Cerebellar cortex (tissue), 1 donor: ENCODE results near the gene KIAA1671.
A peak's percentile ranks its signal among the peaks of the same experiment; 100 is the strongest.

Experiments
- DNase-seq: peaks from one replicate; pipeline ENCODE4 v3.0.0-alpha.2; 2015; ENCODE audit warnings: low spot score

The KIAA1671 gene

DNA sequence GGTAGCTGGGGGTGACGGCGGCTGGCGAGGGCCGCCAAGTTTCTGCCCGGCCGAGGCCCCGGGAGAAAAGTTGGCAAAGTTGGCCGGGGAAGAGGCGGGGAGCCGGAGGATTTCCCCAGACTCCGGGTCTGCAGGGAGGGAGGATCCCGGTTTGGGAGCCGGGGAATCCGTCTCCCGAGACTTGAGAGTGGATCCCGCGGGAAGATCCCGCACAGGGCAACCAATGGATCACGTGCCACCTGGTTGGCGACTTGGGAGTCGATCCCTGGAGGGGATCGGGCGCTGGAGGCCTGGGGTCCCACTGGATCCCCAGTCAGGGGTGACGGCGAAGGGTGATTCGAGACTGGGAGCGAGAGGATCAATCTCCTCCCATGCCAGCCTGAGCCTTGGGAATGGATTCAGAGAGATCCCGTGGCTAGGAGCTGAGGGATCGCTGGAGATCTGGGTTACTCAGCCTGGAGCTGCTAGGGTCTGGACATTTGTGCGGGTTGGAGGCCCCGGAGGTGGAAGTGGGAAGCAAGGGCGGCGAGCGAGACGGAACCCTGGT, 394 bp downstream of the KIAA1671 start:
- peak; percentile 55 for DNase-seq

DNA sequence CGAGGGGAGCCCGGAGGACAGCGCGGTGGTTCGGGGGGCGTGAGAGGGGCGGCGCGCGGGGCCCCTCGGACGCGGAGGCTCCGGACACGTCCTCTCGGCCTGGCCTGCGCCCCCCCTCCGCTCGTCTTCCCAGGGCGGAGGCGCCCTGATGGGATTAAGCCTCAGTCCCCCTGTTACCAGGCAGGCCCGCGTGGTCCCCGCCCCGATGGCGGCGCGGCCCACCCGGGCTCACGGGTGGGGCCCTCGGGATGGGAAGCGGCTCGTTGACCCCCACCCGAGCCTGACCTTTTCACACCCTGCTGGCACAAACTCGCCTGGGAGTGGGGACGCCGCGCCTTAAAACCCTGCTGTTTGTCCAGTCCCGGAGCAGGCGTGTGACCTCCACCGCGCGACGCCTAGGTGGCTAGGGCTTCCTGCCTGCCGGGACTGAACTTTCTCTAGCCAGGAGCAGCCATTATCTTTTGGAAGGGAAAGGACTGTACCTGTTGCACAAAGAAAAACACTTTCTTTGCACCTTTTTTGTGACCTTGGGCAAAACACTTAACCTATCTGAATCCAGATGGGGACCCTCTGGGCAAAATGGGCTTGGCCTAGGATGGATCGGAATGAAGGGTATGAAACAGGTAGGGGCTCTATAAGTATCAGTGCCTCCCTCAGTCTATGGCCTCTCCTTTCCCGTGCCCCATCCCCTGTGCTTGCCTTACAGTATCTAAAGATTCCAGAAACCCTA, 1.0 kb downstream of the KIAA1671 start:
- no peak for DNase-seq

DNA sequence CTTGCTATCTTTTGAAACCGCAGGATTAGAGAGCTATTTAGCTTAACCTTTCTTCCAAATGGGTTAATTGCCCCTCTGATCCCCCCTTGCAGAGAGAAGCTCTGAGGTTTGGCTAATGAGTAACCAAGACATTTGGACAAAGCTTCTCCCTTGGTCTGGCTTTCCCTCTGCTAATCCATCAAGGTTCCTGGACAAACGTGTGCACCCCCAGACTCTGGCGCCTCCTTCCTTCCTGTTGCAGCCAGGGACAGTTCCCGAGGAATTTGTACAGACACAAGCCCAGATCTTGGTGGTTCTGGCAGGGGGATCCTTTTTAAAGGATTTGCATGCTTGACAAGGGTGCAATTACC, 1.6 kb downstream of the KIAA1671 start:
- no peak for DNase-seq

DNA sequence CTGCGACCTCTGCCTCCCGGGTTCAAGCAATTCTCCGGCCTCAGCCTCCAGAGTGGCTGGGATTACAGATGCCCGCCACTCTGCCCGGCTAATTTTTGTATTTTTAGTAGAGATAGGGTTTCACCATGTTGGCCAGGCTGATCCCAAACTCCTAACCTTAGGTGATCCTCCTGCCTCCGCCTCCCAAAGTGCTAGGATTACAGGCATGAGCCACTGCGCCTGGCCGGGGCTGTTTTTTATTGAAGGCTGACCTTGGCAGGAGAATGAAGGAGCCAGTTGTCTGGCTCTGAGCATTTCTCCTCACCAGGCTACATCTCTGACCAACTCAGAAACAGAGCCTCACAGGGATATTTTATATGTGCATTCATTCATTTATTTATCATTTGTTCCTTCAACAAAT, 2.3 kb downstream of the KIAA1671 start:
- DNase-seq, result no peak

DNA sequence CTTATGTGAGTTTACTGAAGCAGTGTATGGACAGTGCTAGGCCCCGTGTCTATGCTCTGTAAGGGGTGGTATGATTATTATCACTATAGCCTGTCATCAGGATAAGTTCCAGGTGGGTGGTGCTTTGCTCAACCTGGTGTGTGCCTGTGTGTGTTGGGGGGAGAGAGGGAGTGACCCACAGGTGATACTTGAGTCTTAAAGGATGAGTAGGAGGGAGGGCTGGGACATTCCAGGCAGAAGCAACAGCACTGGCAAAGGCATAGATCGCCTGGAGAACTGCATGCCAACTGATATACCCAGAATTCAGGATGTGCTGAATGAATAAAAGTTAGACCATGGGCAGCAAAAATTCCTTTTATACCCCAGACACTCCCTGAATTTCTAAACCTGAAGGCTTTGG, 4.5 kb downstream of the KIAA1671 start:
- DNase-seq, result no peak

DNA sequence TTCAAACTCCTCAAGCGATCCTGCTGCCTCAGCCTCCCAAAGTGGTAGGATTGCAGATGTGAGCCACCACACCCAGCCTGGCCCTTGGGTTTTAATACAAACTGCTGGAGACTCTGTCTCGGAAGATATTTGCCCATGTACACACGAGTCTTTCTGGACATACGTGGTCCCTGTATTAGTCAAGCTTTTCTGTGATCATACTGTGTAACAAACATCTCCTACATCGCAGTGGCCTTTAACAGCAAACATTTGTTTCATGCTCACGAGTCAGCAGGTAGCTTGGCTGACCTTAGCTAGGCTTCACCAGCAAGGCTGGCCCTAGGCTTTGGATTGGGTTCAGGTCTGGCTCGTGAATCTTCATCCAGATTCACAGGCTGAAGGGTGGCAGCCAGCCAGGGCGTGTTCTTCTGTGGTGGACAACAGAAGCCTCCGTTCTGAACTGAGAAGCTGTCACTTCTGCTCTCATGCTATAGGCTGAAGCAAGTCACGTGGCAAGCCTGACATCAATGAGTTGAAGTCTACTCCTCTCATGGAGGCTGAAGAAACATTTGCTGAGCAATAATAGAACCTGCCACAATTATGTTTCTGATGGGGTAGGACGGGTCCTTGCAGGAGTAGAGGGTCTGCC, 8.8 kb downstream of the KIAA1671 start:
- no peak for DNase-seq

DNA sequence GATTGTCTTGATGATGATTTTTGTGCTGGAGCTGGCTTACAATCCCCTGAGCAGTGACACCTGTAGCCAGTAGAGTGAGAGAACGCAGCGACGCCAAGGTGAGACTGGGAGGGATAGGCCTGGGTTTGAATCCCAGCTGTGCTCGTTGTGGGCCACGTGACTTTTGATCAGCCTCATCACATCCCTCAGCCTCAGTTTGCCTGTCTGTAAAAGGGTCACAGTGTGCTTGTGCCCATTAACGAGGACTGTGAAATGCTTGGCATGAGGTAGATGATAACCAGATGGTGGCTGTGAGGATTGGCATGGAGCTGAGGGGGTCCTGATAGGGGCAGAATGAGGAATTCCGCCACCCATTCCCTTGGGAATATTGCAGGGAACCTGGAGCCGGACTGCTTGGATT, 9.6 kb downstream of the KIAA1671 start:
- DNase-seq, result no peak

DNA sequence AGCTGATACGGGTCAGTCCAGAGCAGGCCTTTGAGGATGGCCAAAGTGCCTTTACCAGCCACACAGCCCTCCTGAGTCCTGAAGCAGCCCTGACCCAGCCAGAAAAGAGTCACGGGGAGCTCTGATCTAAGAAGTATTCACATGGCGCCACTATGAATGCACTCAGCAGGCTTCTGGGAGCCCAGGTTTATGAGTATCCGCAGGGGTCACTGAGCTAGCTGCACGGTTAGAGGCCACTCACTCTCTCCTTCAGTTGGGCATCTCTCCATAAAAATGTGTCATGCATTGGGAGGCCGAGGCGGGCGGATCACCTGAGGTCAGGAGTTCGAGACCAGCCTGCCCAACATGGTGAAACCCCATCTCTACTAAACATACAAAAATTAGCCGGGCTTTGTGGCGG, 10.3 kb downstream of the KIAA1671 start:
- no peak for DNase-seq

DNA sequence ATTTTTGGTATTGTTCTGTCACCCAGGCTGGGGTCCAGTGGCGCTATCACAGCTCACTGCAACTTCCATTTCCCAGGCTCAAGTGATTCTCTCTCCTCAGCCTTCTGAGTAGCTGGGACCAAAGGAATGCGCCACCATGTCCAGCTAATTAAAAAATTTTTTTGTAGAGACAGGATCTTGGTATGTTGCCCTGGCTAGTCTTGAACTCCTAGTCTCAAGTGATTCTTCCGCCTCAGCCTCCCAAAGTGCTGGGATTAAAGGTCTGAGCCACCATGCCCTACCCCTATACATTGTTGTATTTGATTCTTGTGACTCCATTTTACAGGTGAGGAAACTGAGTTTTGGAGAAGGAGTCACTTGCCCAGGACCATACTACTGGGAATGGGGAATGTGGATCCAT, 11.9 kb downstream of the KIAA1671 start:
- DNase-seq, result no peak

DNA sequence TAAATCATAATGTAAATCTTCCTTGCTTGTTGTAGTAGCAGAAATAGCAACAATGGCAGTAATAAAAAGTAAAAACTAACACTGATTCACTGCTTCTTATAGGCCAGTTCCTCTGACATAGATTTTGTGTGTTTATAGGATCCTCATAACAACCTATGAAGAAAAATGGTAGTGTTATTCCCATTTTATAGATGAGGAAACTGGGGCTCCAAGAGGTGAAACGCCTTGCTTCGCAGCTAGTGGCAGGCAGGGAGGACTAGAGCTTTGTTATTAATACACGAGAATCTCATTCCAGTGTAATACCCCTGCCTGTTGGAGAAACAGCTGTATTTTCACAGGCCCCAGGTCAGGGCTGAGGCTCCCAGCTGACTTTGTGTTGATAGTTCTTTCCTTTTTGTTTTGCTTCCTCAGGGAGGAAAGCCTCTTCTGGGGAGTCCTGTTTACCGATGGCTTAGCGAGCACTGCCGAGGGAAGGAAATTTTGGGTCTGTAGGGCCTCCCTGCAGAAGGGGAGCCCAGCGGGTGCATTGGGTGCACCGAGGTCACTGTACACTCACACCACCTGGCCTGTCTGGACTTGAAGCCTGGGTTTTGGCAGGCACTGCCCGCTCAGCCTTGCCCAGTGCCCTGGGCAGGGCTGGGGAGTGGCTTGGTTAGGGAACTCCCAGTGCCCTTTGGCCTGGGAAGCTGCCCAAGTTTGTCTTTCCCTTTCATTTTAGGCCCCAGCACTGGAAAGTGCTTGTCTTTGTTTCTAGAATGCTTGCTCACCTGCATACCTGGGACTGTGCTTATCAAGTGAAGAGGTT, 13.5 kb downstream of the KIAA1671 start:
- DNase-seq, result no peak

DNA sequence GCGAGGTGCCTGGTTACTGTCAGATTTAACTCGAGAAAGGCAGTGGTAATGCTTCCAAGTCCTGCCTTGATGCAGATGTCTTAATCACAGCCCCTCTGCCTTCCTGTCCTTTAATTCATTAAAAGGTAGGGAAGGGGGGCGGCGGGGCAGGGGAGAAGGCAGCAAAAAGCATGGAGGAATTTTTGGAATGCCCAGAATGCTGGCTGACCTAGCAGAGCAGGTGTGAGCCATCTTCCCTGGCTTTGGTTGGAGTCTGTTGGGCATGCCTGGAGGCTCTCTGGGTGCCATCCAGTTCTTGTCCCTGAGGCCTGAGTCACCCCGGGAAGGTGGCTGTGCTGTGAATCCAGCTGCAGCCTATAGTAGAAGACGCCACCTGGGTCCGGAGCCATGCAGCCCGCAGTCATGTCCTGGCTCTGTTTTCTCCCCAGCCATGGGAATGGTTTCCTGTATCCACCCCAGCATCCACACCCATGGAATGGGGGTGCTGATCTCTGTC, 15.6 kb downstream of the KIAA1671 start:
- no peak for DNase-seq

DNA sequence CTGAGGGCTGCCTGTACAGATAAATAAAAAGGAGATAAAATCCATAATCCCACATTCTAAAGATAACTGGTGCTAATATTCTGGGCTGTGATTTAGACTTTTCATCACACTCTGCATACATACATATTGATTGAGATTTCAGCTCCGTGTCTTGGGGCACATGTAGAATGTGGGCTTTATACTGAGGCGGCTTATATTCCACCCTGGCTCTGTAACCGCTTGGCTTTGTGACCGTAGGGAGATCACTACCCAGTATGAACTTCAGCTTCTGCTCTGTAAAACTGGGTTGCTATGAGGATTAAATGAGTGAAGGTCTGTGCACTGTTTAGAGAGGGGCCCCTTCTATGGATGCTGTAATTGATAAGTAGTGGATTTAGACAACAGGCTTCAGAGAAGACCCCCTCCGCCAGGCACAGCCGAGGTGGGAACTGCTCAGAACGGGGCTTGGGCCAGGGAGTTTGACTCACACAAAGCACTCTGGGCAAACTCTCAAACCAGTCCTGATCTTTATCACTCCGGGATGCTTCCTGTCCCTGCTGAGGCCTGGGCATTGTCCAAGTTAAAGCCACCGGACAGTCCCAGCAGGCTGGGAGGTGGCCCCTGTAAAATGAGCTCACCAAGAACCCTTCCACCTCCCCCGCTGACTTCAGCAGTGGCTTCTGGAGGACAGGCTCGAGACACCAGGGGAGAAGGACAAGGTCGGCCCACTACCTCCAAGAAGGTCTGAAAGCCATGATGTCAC, 17.2 kb downstream of the KIAA1671 start:
- no peak for DNase-seq

DNA sequence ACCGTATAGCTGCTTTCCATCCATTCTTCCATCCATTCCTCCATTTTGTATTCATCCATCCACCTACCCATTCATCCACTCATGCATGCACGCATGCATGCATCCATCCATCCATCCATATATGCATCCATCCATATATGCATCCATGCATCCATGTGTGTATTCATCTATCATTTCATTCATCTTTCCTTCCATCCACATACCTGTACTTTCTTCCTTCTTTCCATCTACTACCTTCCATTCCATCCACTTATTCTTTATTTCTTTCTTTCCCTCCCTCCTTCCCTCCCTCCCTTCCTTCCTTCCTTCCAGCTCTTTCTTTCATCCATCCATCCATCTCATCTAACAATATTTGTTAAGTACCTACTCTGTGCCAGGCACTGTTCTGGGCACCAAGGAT, 19.9 kb downstream of the KIAA1671 start:
- no peak for DNase-seq

DNA sequence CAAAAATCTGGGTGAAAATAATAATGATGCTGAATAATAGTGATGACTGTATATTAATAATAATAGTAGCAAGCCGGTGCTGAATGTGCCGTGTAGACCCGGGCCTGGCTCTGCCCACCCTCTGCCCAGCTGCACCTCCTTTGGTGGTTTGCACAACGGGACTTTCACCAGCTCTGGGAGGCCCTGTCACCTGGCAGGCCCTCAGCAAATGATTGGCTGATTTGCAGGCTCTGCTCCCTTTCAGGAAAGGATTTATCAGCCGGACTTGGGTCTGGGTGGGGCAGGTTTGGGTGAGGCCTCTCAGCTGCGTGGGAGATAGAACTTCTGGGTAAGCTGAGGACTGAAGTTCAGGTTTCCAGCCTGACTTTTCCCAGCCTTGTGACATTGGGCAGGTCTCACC, 21.4 kb downstream of the KIAA1671 start:
- no peak for DNase-seq

DNA sequence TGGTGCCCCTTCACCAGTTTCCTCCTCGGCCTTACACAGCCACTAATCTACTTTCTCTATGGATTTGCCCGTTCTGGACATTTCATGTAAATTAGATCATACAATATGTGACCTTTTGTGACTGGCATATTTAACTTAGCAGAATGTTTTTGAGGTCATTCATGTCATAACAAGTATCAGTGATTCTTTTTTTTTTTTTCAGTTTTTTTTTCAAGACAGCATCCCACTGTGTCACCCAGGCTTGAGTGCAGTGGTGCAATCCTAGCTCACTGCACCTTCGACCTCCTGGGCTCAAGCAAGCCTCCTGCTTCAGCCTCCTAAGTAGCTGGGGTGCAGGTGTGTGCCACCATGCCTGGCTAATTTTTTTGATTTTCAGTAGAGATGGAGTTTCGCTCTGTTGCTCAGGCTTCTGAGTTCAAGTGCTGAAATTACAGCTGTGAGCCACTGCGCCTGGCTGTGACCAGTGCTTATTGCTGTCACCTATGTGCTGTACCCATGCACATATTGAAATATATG, 22.7 kb downstream of the KIAA1671 start:
- no peak for DNase-seq

DNA sequence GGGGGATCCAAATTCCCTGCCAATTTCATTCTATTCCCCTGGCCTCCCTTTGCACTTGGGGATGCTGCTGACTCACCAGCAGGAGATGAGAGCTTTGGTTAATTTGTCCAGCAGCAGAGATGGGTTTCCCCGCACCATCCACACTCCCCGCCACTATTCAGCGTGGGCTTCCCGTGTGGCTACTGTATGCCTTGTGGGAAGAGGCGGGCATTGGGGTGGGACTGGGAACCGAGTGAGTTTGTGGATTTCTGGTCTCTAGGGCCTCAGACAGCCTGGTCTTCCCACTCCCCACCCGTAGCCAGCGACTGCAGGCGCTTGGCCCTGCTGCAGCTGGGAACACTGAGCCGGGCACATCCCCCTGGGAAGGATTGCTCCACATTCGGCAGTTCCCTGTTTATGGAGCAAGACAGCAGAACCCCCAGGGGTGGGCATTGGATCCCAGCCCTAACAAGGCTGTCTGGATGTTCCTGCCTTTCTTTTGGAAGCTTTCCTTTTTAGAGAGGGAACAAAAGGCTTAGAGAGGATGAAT, 23.4 kb downstream of the KIAA1671 start:
- DNase-seq, result peak; percentile 33

DNA sequence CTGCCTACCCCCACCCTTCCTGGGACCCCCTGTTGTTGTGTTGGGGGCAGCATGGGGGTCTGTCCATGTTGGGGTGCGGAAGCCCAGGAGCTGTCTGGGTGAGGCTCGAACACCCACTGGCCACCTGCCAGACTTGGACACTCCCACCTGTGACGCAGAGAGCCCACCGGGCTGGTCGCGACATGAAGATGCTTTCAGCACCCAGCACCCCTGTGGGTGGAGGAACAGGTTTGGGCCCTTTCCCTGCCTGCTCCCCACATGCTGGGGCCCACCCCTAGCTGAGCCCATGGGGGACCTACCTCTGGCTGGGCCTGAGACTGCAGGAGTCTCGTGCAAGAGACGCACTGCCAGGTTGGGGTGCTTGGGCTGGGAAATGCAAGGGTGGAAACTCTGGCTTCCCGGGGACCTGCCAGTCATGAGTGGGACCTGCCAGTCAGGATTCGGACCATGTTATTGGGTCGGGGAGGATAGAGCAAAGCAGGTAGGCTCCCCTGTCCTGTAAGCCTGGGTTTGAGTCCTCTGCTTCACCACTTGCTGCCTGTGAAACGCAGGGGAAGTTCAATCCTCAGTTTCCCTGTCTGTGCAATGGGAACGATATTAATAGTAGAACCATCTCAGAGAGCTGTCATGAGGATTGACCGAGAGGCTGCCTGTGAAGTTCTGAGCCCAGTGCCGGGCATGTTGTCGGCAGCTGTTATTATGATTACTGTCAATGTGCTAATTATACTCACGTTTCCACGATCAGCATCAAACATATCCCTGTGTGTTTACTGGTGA, 24.1 kb downstream of the KIAA1671 start:
- DNase-seq, result no peak

DNA sequence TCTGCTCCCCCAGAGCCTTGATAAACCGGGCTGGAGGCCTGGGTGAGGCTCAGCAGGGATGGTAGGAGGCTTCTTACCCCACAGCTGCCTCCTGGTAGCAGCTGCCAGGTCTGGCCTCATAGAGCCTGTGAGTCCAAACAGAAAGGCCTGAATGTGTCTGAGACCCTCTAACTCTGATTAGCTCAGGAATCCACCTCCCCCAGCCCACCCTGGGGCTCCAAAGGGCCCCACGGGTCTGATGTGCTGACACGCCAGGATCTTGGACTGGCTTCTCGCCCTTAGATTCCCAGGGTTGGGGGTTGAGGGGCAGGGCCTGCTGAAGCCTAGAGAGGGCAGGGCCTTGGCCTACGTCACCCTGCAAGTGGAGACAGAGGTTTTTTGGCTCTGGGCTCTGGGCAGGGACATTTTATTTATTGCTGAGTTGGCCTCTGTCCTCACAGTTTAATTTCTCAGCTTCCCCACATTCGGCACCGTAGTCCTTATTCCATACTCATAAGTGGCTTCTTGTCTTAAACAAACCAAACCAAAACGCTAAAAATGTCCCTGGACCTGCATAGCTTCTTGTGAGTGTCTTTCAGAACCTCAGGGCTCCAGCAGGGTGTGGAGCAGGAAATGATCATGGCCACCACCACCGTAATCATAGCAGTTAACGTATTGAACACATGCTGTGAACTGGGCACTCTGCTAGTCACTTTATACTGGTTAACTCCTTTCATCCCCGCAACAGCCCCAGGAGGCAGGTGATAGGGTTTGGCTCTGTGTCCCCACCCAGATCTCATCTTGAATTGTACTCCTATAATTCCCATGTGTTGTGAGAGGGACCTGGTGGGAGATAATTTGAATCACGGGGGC, 25.1 kb downstream of the KIAA1671 start:
- DNase-seq, result no peak

DNA sequence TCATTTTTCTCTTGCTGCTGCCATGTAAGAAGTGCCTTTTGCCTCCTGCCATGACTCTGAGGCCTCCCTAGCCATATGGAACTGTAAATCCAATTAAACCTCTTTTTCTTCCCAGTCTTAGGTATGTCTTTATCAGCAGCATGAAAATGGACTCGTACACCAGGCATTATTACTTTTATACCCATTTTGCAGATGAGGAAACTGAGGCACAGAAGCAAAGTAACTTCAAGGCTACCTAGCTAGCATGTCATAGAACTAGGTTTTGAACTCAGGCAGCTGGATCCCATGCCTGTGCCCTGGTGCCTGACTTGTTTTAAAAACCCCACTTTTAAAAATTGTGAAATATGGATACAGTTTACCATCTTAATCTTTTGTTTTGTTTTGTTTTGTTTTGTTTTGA, 25.8 kb downstream of the KIAA1671 start:
- DNase-seq, result no peak

DNA sequence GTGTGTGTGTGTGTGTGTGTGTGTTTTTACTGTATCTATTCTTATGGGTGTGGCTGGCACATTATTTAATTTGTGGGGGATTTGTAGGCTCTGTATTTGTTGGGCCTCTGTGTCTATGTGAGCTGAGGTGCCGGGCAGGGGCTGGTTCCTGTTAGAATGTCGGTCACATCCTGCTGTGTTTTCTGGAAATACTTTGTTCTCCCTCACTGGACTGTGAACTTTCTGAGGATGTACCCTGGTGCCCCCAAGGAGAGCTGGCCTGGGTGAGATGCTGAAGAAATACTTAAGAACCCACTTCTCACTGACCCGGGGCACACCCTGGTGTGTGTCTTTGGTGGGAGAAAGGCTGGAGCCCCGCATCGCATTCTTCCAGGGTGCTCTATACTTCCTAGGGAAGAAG, 28.6 kb downstream of the KIAA1671 start:
- DNase-seq, result no peak
